ENCODE data around the gene PRR33.

The PRR33 gene

GRCh38 chr11:1858576-1858975, 33.1 kb downstream of the PRR33 start:
- no peak for FAIRE-seq
- DNase-seq (ENCODE audit: insufficient read length, low spot score): no peak
- TF ChIP-seq TAF1 (IDR thresholded peaks at IDR 0.05; ENCODE audit: low read depth, low read length): no peak
- 0 out of 2 replicates have a peak, but pooled peaks have one; percentile 38 for TF ChIP-seq POLR2AphosphoS5 (IDR thresholded peaks at IDR 0.05; ENCODE audit: low read depth, low read length)

GRCh38 chr11:1858154-1858553, 33.5 kb downstream of the PRR33 start:
- no peak for DNase-seq (ENCODE audit: insufficient read length, low spot score)
- no peak for FAIRE-seq
- no peak for TF ChIP-seq POLR2AphosphoS5 (IDR thresholded peaks at IDR 0.05; ENCODE audit: low read depth, low read length)
- TF ChIP-seq POLR2A (IDR thresholded peaks at IDR 0.05; ENCODE audit: low read depth, low read length): no peak
- TF ChIP-seq PAX5 (IDR thresholded peaks at IDR 0.05; ENCODE audit: insufficient read depth, low read length, severe bottlenecking): no peak
- TF ChIP-seq SPI1 (IDR thresholded peaks at IDR 0.05; ENCODE audit: low read depth, low read length): peak; percentile 84

- FAIRE-seq (no peak), DNase-seq (ENCODE audit: insufficient read length, low spot score) (no peak)
- TF ChIP-seq POLR2AphosphoS5 (IDR thresholded peaks at IDR 0.05; ENCODE audit: low read depth, low read length): no peak
- TF ChIP-seq TAF1 (IDR thresholded peaks at IDR 0.05; ENCODE audit: low read depth, low read length): no peak
- no peak for TF ChIP-seq PAX5 (IDR thresholded peaks at IDR 0.05; ENCODE audit: insufficient read depth, low read length, severe bottlenecking)
- TF ChIP-seq POU2F2 (IDR thresholded peaks at IDR 0.05; ENCODE audit: low read depth, low read length): no peak
- no peak for TF ChIP-seq SPI1 (IDR thresholded peaks at IDR 0.05; ENCODE audit: low read depth, low read length)
- TF ChIP-seq POLR2A (IDR thresholded peaks at IDR 0.05; ENCODE audit: low read depth, low read length): no peak
Observed at GRCh38 chr11:1857064-1857463, 34.6 kb downstream of the PRR33 start.

- no peak for DNase-seq (ENCODE audit: insufficient read length, low spot score)
- FAIRE-seq: no peak
Observed at GRCh38 chr11:1856306-1857005, 35.2 kb downstream of the PRR33 start.

GRCh38 chr11:1855886-1856265, 35.8 kb downstream of the PRR33 start:
- peak; percentile 54 for FAIRE-seq
- TF ChIP-seq POLR2A (IDR thresholded peaks at IDR 0.05; ENCODE audit: low read depth, low read length) (0 out of 2 replicates have a peak, but pooled peaks have one; percentile 5), POU2F2 (IDR thresholded peaks at IDR 0.05; ENCODE audit: low read depth, low read length) (no peak), POLR2AphosphoS5 (IDR thresholded peaks at IDR 0.05; ENCODE audit: low read depth, low read length) (no peak), SPI1 (IDR thresholded peaks at IDR 0.05; ENCODE audit: low read depth, low read length) (no peak)
- no peak for DNase-seq (ENCODE audit: insufficient read length, low spot score)

More at GRCh38 chr11:1856306-1857005, 35.2 kb downstream of the PRR33 start:
- no peak for TF ChIP-seq TAF1 (IDR thresholded peaks at IDR 0.05; ENCODE audit: low read depth, low read length)
- TF ChIP-seq POLR2AphosphoS5 (IDR thresholded peaks at IDR 0.05; ENCODE audit: low read depth, low read length): no peak; the same call in 1 of the 2 replicates
- TF ChIP-seq PAX5 (IDR thresholded peaks at IDR 0.05; ENCODE audit: insufficient read depth, low read length, severe bottlenecking): no peak
- TF ChIP-seq SPI1 (IDR thresholded peaks at IDR 0.05; ENCODE audit: low read depth, low read length): no peak
- TF ChIP-seq POU2F2 (IDR thresholded peaks at IDR 0.05; ENCODE audit: low read depth, low read length): no peak
- no peak; the same call in 1 of the 2 replicates for TF ChIP-seq POLR2A (IDR thresholded peaks at IDR 0.05; ENCODE audit: low read depth, low read length)

- TF ChIP-seq POLR2A (IDR thresholded peaks at IDR 0.05; ENCODE audit: low read depth, low read length) (peak; percentile 43; the same call in 1 of the 2 replicates), TAF1 (IDR thresholded peaks at IDR 0.05; ENCODE audit: low read depth, low read length) (no peak), POU2F2 (IDR thresholded peaks at IDR 0.05; ENCODE audit: low read depth, low read length) (peak; percentile 81), POLR2AphosphoS5 (IDR thresholded peaks at IDR 0.05; ENCODE audit: low read depth, low read length) (0 out of 2 replicates have a peak, but pooled peaks have one; percentile 9), PAX5 (IDR thresholded peaks at IDR 0.05; ENCODE audit: insufficient read depth, low read length, severe bottlenecking) (peak; percentile 99), SPI1 (IDR thresholded peaks at IDR 0.05; ENCODE audit: low read depth, low read length) (peak; percentile 64)
- DNase-seq (ENCODE audit: insufficient read length, low spot score) (peak; percentile 88), FAIRE-seq (no peak)
Observed at GRCh38 chr11:1854949-1855885, 36.5 kb downstream of the PRR33 start.

- TF ChIP-seq TAF1 (IDR thresholded peaks at IDR 0.05; ENCODE audit: low read depth, low read length): 0 out of 2 replicates have a peak, but pooled peaks have one; percentile 23
- peak; percentile 61 for TF ChIP-seq POLR2A (IDR thresholded peaks at IDR 0.05; ENCODE audit: low read depth, low read length)
- no peak for TF ChIP-seq SPI1 (IDR thresholded peaks at IDR 0.05; ENCODE audit: low read depth, low read length)
- DNase-seq (ENCODE audit: insufficient read length, low spot score): peak; percentile 66
- FAIRE-seq: peak; percentile 91
Observed at GRCh38 chr11:1854132-1854948, 37.4 kb downstream of the PRR33 start.

- TF ChIP-seq POLR2AphosphoS5 (IDR thresholded peaks at IDR 0.05; ENCODE audit: low read depth, low read length) (no peak), POU2F2 (IDR thresholded peaks at IDR 0.05; ENCODE audit: low read depth, low read length) (no peak), SPI1 (IDR thresholded peaks at IDR 0.05; ENCODE audit: low read depth, low read length) (no peak), PAX5 (IDR thresholded peaks at IDR 0.05; ENCODE audit: insufficient read depth, low read length, severe bottlenecking) (no peak), TAF1 (IDR thresholded peaks at IDR 0.05; ENCODE audit: low read depth, low read length) (no peak), POLR2A (IDR thresholded peaks at IDR 0.05; ENCODE audit: low read depth, low read length) (no peak)
- DNase-seq (ENCODE audit: insufficient read length, low spot score) (no peak), FAIRE-seq (peak; percentile 33)
Observed at GRCh38 chr11:1853376-1854131, 38.1 kb downstream of the PRR33 start.
